HG03442 (cell line): ENCODE measurements around the gene RO60.
A peak's percentile ranks its signal among the peaks of the same experiment; 100 is the strongest.

Experiments used
- ATAC-seq: cut with Tn5 transposase; IDR thresholded peaks from one replicate; pipeline ENCODE4 v1.9.1; 2021; ENCODE audit warnings: mild to moderate bottlenecking, moderate library complexity; ENCODE audit not compliant: unreplicated experiment

The RO60 gene

GRCh38 chr1:193104907-193105820, 45.8 kb downstream of the RO60 start, which contains the start of gene GLRX2:
GLRX2 (minus strand) TSS chr1:193105414; CDS start chr1:193105382, 32 bp downstream.
- ATAC-seq: peak; percentile 86

GRCh38 chr1:193105821-193106177, 46.4 kb downstream of the RO60 start:
- no peak for ATAC-seq

GRCh38 chr1:193108471-193108870, 49.1 kb downstream of the RO60 start:
- ATAC-seq: no peak
